Measurements from ENCODE around the gene RABGGTB.

DNA sequence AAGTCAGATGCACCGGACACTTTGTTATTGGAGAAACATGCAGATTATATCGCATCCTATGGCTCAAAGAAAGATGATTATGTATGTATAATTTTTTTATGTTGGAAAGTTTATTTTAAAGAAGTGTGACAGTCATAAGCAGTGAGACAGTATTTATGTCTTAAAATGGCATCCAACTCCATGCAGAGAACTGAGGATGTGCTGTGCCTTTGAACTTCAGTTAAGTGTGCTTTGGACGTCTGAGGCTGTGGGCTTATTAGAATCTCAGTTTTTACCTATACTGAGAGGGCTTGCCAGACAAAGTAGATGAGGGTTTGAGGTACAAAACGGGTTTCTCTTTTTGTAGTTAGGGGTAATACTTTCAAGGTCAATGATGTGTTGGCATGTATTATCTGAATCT, 1.5 kb downstream of the RABGGTB start:
- TF ChIP-seq, protein P1, sequence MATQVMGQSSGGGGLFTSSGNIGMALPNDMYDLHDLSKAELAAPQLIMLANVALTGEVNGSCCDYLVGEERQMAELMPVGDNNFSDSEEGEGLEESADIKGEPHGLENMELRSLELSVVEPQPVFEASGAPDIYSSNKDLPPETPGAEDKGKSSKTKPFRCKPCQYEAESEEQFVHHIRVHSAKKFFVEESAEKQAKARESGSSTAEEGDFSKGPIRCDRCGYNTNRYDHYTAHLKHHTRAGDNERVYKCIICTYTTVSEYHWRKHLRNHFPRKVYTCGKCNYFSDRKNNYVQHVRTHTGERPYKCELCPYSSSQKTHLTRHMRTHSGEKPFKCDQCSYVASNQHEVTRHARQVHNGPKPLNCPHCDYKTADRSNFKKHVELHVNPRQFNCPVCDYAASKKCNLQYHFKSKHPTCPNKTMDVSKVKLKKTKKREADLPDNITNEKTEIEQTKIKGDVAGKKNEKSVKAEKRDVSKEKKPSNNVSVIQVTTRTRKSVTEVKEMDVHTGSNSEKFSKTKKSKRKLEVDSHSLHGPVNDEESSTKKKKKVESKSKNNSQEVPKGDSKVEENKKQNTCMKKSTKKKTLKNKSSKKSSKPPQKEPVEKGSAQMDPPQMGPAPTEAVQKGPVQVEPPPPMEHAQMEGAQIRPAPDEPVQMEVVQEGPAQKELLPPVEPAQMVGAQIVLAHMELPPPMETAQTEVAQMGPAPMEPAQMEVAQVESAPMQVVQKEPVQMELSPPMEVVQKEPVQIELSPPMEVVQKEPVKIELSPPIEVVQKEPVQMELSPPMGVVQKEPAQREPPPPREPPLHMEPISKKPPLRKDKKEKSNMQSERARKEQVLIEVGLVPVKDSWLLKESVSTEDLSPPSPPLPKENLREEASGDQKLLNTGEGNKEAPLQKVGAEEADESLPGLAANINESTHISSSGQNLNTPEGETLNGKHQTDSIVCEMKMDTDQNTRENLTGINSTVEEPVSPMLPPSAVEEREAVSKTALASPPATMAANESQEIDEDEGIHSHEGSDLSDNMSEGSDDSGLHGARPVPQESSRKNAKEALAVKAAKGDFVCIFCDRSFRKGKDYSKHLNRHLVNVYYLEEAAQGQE (IDR thresholded peaks at IDR 0.05; ENCODE audit: low read depth): no peak
- no peak for TF ChIP-seq CREB1 (IDR thresholded peaks at IDR 0.05; ENCODE audit: low read depth)
- TF ChIP-seq TAF1 (IDR thresholded peaks at IDR 0.05; ENCODE audit: low read depth): no peak
- TF ChIP-seq CEBPB (IDR thresholded peaks at IDR 0.05): no peak
- no peak for TF ChIP-seq NFIC (IDR thresholded peaks at IDR 0.05)
- no peak for TF ChIP-seq YY1 (IDR thresholded peaks at IDR 0.05; ENCODE audit: low read depth)

All from Ishikawa (cell line).